Right lobe of liver (tissue), 6 donors: Measurements from ENCODE around the gene FBXO17. TPM values are rescaled to one million over a fixed set of nuclear protein-coding genes. Genes with fewer than 3 reads are reported as not detected.
"Not testable (repeated sequence)": the region's sequence is repeated elsewhere in the genome, so short reads cannot be mapped to it uniquely, and the experiment has no call there.

Source experiments
- ATAC-seq, 4 donors: fragments of 200-7000 bp; cut with Tn5 transposase; one replicate each; pipeline ENCODE4 v1.9.1; 2020; ENCODE audit warnings: mild to moderate bottlenecking in 4 of 4, moderate library complexity in 4 of 4
- DNase-seq, 3 donors: peaks; one replicate each; pipeline ENCODE4 v3.0.0-alpha.2; 2020
- H3K27ac ChIP-seq, 3 donors: fragments of 200-600 bp; one replicate each; pipeline ENCODE4 v1.8.0; 2022
- H3K27me3 ChIP-seq, 2 donors: fragments of 200-600 bp; one replicate each; pipeline ENCODE4 v1.8.0; 2022
- H3K36me3 ChIP-seq, 4 donors: fragments of 200-600 bp; sonication (generic) in 1 of 4; one replicate each; pipeline versions ENCODE4 v1.5.1 to v1.8.0; 2017 to 2022; ENCODE audit warnings: control low read depth in 1 of 4
- H3K4me1 ChIP-seq, 4 donors: fragments of 200-600 bp; sonication (generic) in 1 of 4; one replicate each; pipeline versions ENCODE4 v1.5.1 to v1.8.0; 2017 to 2022; ENCODE audit warnings: control low read depth in 1 of 4
- H3K4me3 ChIP-seq, 3 donors: fragments of 200-600 bp; one replicate each; pipeline ENCODE4 v1.8.0; 2022
- H3K9me3 ChIP-seq, 4 donors: fragments of 200-600 bp; sonication (generic) in 1 of 4; one replicate each; pipeline versions ENCODE4 v1.5.1 to v1.8.0; 2017 to 2022; ENCODE audit warnings: control low read depth in 1 of 4
- POLR2A ChIP-seq: fragments of 450-650 bp; IDR thresholded peaks from one replicate; pipeline ENCODE4 v1.6.1; 2017; ENCODE audit warnings: antibody characterized with exemption, mild to moderate bottlenecking
- WGBS: methylation state at CpG from one replicate; pipeline ENCODE4 v1.1.6; 2018; ENCODE audit warnings: low coverage, low lambda C conversion rate; ENCODE audit not compliant: insufficient coverage; ENCODE audit errors: missing lambda C conversion rate; 5-methylcytosine and 5-hydroxymethylcytosine counted together
- intact Hi-C, 2 donors: fragments of 100-400 bp; cut with DNase I; formaldehyde crosslinking; loops; one replicate each; pipeline versions ENCODE4 v1.11.2 to v1.14.1; 2022
- total RNA-seq, 6 experiments: library from RNA; depleted of rRNA in 2 of 6; stranded (reverse); fragments of >200 nt in 2 of 6; fragmentation: NEBNext Ultra II Directional in 3 of 6; extraction: Animal tissue kit (Norgen Biotek cat#: 25700) in 3 of 6; gene quantifications; one replicate each; pipeline versions ENCODE4 v1.1.0 to v1.2.4, GENCODE V29; 2016 to 2023
- TF ChIP-seq, protein P1 (sequence below), 4 donors: fragments of 200-600 bp in 3 of 4; fragments of 450-650 bp in 1 of 4; IDR thresholded peaks; one replicate each; pipeline versions ENCODE4 v1.5.1 to v1.8.0; 2016 to 2022; ENCODE audit warnings: antibody characterized with exemption in 4 of 4, mild to moderate bottlenecking in 2 of 4
- donor health status: DM: no; HTN: yes; CAD: no.
- donor health status: DM: no; HTN: no; CAD: no.
- donor health status: DM: no; HTN: no; CAD: no.
- donor health status: DM: no; HTN: yes; CAD: no.
- donor health status: DM: no; HTN: yes; CAD: no.

FBXO17 gene
- total RNA-seq, 6 experiments from 2014 or later = 19.9 to 57.9 (median 36.7) TPM

DNA sequence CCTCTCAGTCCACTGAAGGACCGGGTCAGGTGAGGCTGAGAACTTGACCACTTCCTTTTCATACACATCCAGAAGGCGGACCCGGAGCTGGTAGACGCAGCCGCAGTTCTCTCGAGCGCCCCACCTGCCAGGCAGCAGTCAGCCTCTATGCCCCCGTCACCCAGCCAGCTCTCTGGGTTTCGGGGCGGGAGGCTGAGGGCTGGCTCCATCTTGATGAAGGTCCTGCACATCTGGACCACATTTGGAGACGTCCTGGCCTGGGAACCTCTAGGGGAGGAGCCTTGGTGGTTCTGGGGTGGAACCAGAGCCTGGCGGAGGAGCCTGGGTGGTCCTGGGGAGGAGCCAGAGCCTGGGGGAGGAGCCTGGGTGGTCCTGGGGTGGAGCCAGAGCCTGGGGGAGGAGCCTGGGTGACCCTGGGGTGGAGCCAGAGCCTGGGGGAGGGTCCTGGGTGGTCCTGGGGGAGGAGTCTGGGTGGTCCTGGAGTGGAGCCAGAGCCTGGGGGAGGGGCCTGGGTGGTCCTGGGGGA is 30.5 kb downstream of the FBXO17 start:
- WGBS = no CpG with 5 or more reads among the region's 12 CpGs
- intact Hi-C loops = no loop called here
- no peak overlapping the region for H3K4me3 ChIP-seq
- ATAC-seq = no peak
- H3K36me3 ChIP-seq = peaks cover 0 to 6% (median 2%) of the 10 kb centered on the region in 4 donors
- H3K4me1 ChIP-seq = peaks cover 0 to 2% (median 0%) of the 10 kb centered on the region in 4 donors
- no peaks in the 10 kb centered on the region for H3K9me3 ChIP-seq
- no peak for TF ChIP-seq POLR2A
- TF ChIP-seq, protein P1, sequence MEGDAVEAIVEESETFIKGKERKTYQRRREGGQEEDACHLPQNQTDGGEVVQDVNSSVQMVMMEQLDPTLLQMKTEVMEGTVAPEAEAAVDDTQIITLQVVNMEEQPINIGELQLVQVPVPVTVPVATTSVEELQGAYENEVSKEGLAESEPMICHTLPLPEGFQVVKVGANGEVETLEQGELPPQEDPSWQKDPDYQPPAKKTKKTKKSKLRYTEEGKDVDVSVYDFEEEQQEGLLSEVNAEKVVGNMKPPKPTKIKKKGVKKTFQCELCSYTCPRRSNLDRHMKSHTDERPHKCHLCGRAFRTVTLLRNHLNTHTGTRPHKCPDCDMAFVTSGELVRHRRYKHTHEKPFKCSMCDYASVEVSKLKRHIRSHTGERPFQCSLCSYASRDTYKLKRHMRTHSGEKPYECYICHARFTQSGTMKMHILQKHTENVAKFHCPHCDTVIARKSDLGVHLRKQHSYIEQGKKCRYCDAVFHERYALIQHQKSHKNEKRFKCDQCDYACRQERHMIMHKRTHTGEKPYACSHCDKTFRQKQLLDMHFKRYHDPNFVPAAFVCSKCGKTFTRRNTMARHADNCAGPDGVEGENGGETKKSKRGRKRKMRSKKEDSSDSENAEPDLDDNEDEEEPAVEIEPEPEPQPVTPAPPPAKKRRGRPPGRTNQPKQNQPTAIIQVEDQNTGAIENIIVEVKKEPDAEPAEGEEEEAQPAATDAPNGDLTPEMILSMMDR (IDR thresholded peaks at IDR 0.05) = no peak
- no peaks in the 10 kb centered on the region for H3K27me3 ChIP-seq
- H3K27ac ChIP-seq = no peak overlapping the region
- peak in 1 of 3 donors; percentile 19 for DNase-seq

DNA sequence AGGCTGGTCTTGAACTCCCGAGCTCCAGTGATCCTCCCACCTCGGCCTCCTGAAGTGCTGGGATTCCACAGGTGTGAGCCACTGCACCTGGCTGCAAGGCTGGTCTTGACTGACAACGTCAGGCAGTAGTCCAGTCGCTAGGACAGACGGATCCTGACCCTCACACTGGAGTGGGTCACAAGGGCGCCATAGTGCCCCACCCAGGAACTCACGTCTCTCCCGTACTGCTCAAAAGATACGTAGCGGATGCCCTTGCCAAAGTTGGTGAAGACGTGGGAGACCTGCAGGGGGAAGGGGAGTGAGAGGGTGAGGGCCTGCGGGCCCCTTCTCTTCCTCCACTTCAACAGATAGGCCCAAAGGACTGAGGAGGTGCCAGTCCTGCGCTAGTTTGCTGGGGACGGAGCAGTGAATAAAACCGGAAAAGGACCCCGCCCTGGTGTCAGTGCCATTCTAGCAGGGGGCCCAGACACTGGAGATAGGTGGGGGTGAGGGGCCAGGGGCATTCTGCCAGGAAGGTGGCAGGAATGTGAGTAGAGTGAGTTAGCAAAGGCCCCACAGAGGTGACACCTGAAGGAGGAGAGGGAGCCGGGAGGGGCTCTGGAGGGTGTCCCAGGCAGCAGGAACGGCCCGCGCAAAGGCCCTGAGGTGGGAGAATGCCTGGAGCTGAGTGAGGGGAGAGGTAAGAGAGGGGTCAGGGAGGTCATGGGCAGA is 32.9 kb downstream of the FBXO17 start:
- ATAC-seq (peak in 3 of 4 donors; percentile 25 to 28 (median 27)), DNase-seq (peak in 2 of 3 donors; percentile 15 to 21)
- WGBS = 85% methylated on average over 10 of the region's 20 CpGs
- intact Hi-C loops = no loop called here
- Histone ChIP-seq H3K9me3 (no peaks in the 10 kb centered on the region), H3K27ac (no peak overlapping the region), H3K36me3 (peaks cover 0 to 6% (median 2%) of the 10 kb centered on the region in 4 donors), H3K4me3 (no peak overlapping the region), H3K4me1 (no peaks in the 10 kb centered on the region), H3K27me3 (no peaks in the 10 kb centered on the region)
- TF ChIP-seq POLR2A = no peak
- TF ChIP-seq, protein P1 (IDR thresholded peaks at IDR 0.05) = no peak

GRCh38 chr19:38941979-38942378 is 33.6 kb downstream of the FBXO17 start:
- Histone ChIP-seq H3K9me3 (no peaks in the 10 kb centered on the region), H3K4me1 (no peaks in the 10 kb centered on the region), H3K4me3 (no peak overlapping the region), H3K27me3 (no peaks in the 10 kb centered on the region), H3K27ac (no peak overlapping the region), H3K36me3 (peaks cover 0 to 6% (median 2%) of the 10 kb centered on the region in 4 donors)
- no peak for TF ChIP-seq POLR2A
- TF ChIP-seq, protein P1 (IDR thresholded peaks at IDR 0.05) = no peak
- intact Hi-C loops = no loop called here
- 94% methylated on average over 2 of the region's 2 CpGs for WGBS
- DNase-seq (peak in 2 of 3 donors; percentile 2 to 10), ATAC-seq (no peak)

DNA sequence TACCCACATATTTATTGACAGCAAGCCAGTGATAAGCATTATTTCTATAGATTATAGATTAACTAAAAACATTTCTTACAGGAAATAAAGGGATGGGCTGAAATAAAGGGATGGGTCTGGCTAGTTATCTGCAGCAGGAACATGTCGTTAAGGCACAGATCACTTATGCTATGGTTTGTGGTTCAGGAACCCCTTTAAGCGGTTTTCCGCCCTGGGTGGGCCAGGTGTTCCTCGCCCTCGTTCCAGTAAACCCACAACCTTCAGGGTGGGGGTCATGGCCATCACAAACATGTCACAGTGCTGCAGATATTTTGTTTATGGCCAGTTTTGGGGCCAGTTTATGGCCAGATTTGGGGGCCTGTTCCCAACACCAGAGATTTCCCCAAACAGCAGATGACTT is 34.1 kb downstream of the FBXO17 start:
- H3K36me3 ChIP-seq, H3K27ac ChIP-seq, H3K27me3 ChIP-seq, H3K9me3 ChIP-seq, H3K4me1 ChIP-seq, H3K4me3 ChIP-seq, intact Hi-C loops, ATAC-seq: not testable (repeated sequence)
- WGBS = 58% methylated on average over 3 of the region's 5 CpGs
- DNase-seq = peak in 1 of 3 donors; percentile 9

GRCh38 chr19:38939957-38940356 is 35.6 kb downstream of the FBXO17 start:
- Histone ChIP-seq H3K36me3 (peaks cover 0 to 4% (median 0%) of the 10 kb centered on the region in 4 donors), H3K27me3 (no peaks in the 10 kb centered on the region), H3K4me3 (no peak overlapping the region), H3K27ac (no peak overlapping the region), H3K9me3 (no peaks in the 10 kb centered on the region), H3K4me1 (peaks cover 0 to 12% (median 0%) of the 10 kb centered on the region in 4 donors)
- 64% methylated on average over 5 of the region's 5 CpGs for WGBS
- DNase-seq (no peak), ATAC-seq (no peak)
- intact Hi-C loops = no loop called here
- TF ChIP-seq, protein P1 (IDR thresholded peaks at IDR 0.05) = no peak
- no peak for TF ChIP-seq POLR2A
